ENCODE measurements around the gene LTB4R2. TPM values are rescaled to one million over a fixed set of nuclear protein-coding genes. Genes with fewer than 3 reads are reported as not detected.
A peak's percentile ranks its signal among the peaks of the same experiment; 100 is the strongest.

Gene LTB4R2
- total RNA-seq, 1 donor from 2014 or later: 1.8 TPM

DNA sequence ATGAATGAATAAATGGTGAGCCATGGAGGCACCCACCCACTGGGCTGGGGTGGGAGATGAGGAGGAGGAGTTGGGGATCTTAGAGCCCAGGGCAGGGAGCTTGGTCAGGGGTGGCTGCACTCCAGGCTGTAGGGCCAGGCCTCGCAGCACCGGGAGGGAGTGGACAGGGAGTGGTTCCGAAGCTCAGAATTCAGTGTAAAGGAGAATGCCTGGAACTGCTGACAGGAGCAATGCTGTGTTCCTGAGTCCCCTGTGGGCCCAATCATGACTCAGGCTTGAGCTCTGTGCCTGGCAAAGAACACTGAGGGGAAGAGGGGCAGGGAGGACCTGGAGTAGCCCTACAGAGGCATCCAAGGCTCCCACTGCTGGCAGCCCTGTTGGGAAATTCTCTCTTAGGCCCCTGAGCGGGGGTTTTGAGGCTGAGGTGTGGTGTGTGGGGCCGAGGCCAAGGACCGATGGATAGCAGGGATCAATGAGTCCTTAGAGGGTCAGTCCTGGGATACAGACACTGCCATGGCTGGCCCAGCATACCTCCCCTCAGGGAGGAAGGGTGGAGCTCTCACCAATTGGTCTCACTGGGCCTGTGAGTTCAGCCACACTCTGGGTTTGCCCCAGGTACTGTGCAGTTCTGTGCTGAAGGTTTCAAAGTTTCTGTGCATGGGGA lies 29.0 kb upstream of the LTB4R2 start:
- Histone ChIP-seq H3F3A (ENCODE audit: low read depth) (no peaks in the 10 kb centered on the region), H3K4me1 (no peaks in the 10 kb centered on the region), H3K36me3 (no peaks in the 10 kb centered on the region), H3K79me2 (ENCODE audit: low read depth) (no peaks in the 10 kb centered on the region), H3K9ac (no peak overlapping the region), H2AFZ (replicated peaks) (no peak overlapping the region), H3K27me3 (no peaks in the 10 kb centered on the region), H3K27ac (no peak overlapping the region), H3K9me3 (ENCODE audit: low read depth) (no peaks in the 10 kb centered on the region), H4K20me1 (ENCODE audit: low read depth) (no peaks in the 10 kb centered on the region), H3K4me2 (no peak overlapping the region), H3K4me3 (no peak overlapping the region)
- Mint-ChIP-seq H3K4me1 (no peaks in the 10 kb centered on the region), H3K27ac (peak overlapping the region; percentile 44), H3K4me3 (no peak overlapping the region), H3K27me3 (ENCODE audit: insufficient read depth, low read depth) (peaks cover 4% of the 10 kb centered on the region), H3K36me3 (no peaks in the 10 kb centered on the region), H3K9me3 (no peaks in the 10 kb centered on the region)
- DNase-seq (ENCODE audit: low spot score): no peak
- TF ChIP-seq EZH2phosphoT487 (IDR thresholded peaks at IDR 0.05): no peak
- TF ChIP-seq, protein P1, sequence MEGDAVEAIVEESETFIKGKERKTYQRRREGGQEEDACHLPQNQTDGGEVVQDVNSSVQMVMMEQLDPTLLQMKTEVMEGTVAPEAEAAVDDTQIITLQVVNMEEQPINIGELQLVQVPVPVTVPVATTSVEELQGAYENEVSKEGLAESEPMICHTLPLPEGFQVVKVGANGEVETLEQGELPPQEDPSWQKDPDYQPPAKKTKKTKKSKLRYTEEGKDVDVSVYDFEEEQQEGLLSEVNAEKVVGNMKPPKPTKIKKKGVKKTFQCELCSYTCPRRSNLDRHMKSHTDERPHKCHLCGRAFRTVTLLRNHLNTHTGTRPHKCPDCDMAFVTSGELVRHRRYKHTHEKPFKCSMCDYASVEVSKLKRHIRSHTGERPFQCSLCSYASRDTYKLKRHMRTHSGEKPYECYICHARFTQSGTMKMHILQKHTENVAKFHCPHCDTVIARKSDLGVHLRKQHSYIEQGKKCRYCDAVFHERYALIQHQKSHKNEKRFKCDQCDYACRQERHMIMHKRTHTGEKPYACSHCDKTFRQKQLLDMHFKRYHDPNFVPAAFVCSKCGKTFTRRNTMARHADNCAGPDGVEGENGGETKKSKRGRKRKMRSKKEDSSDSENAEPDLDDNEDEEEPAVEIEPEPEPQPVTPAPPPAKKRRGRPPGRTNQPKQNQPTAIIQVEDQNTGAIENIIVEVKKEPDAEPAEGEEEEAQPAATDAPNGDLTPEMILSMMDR (IDR thresholded peaks at IDR 0.05): no peak
- TF ChIP-seq EZH2 (IDR thresholded peaks at IDR 0.05): no peak

DNA sequence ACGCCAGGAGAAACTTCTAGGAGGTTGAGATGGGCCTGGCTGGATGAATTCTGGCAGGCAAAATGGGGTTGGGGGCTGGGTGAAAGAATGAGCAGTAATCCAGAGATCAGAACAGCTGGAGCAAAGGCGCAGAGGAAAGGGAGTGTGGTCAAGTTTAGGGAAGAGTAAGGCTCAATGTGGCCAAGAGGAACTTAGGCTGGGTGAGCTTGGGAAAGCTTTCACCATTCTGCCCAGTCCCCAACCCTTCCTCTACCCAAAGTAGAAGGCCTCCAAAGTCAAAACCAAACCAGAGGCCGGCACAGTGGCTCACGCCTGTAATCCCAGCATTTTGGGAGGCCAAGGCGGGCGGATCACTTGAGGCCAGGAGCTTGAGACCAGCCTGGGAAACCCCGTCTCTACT lies 28.3 kb upstream of the LTB4R2 start:
- Histone ChIP-seq H3K79me2 (ENCODE audit: low read depth) (no peaks in the 10 kb centered on the region), H3K4me1 (no peaks in the 10 kb centered on the region), H3K27me3 (no peaks in the 10 kb centered on the region), H3F3A (ENCODE audit: low read depth) (no peaks in the 10 kb centered on the region), H3K9ac (no peak overlapping the region), H3K4me2 (no peak overlapping the region), H3K4me3 (no peak overlapping the region), H3K9me3 (ENCODE audit: low read depth) (no peaks in the 10 kb centered on the region), H3K36me3 (no peaks in the 10 kb centered on the region), H4K20me1 (ENCODE audit: low read depth) (no peaks in the 10 kb centered on the region), H2AFZ (replicated peaks) (no peak overlapping the region), H3K27ac (no peak overlapping the region)
- Mint-ChIP-seq H3K4me1 (no peaks in the 10 kb centered on the region), H3K36me3 (no peaks in the 10 kb centered on the region), H3K9me3 (no peaks in the 10 kb centered on the region), H3K27ac (no peak overlapping the region), H3K4me3 (no peak overlapping the region), H3K27me3 (ENCODE audit: insufficient read depth, low read depth) (peaks cover 4% of the 10 kb centered on the region)
- DNase-seq (ENCODE audit: low spot score): no peak
- no peak for TF ChIP-seq EZH2 (IDR thresholded peaks at IDR 0.05)
- no peak for TF ChIP-seq EZH2phosphoT487 (IDR thresholded peaks at IDR 0.05)
- TF ChIP-seq, protein P1 (IDR thresholded peaks at IDR 0.05): no peak

DNA sequence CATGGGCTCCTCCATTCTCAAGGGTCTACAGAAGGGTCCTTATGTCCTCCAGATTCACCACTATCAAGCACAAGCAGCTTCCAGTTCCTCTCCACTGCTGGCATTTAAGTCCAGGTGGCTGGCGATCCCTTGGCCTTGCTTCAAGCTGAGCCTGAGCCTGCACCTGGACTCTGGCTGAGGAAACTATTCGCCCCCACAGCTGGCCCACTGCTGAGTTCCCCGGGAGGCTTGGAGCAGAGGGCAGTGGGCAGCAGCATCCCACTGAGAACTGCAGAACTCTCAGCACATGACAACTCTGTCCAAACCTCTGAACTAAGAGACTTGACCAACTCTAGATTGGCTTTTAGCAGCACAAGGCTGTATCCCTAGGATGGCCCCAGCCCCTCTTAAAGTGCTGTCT lies 27.2 kb upstream of the LTB4R2 start:
- no peak for DNase-seq (ENCODE audit: low spot score)
- no peaks in the 10 kb centered on the region for H3K9me3 ChIP-seq (ENCODE audit: low read depth)
- H2AFZ ChIP-seq (replicated peaks): no peak overlapping the region
- no peaks in the 10 kb centered on the region for H3K79me2 ChIP-seq (ENCODE audit: low read depth)
- H3K36me3 ChIP-seq: no peaks in the 10 kb centered on the region
- H3K9me3 Mint-ChIP-seq: no peaks in the 10 kb centered on the region
- H3K27ac ChIP-seq: no peak overlapping the region
- peaks cover 4% of the 10 kb centered on the region for H3K27me3 Mint-ChIP-seq (ENCODE audit: insufficient read depth, low read depth)
- no peaks in the 10 kb centered on the region for H3F3A ChIP-seq (ENCODE audit: low read depth)
- TF ChIP-seq EZH2 (IDR thresholded peaks at IDR 0.05) (no peak), EZH2phosphoT487 (IDR thresholded peaks at IDR 0.05) (no peak)
- TF ChIP-seq, protein P1 (IDR thresholded peaks at IDR 0.05): no peak
- no peaks in the 10 kb centered on the region for H3K36me3 Mint-ChIP-seq
- H3K27ac Mint-ChIP-seq: no peak overlapping the region
- H3K4me2 ChIP-seq: no peak overlapping the region
- H3K4me1 Mint-ChIP-seq: no peaks in the 10 kb centered on the region
- H3K4me3 ChIP-seq: no peak overlapping the region
- peak overlapping the region; percentile 35 for H3K4me3 Mint-ChIP-seq
- H3K4me1 ChIP-seq: no peaks in the 10 kb centered on the region
- no peak overlapping the region for H3K9ac ChIP-seq
- no peaks in the 10 kb centered on the region for H3K27me3 ChIP-seq
- H4K20me1 ChIP-seq (ENCODE audit: low read depth): no peaks in the 10 kb centered on the region
